Measurements from ENCODE around the gene TTC36.

Gene TTC36

GRCh38 chr11:118531597-118532084, 4.4 kb downstream of the TTC36 start:
- no peak for TF ChIP-seq CTCF (conservative IDR thresholded peaks at IDR 0.05; ENCODE audit: control insufficient read depth, insufficient read depth, low read depth, low read length)
- peak overlapping the region; percentile 40 for H3K4me3 ChIP-seq (ENCODE audit: control insufficient read depth, low read depth, low read length)
- DNase-seq (ENCODE audit: low read depth): no peak

GRCh38 chr11:118532091-118532490, 4.8 kb downstream of the TTC36 start:
- no peak overlapping the region for H3K4me3 ChIP-seq (ENCODE audit: control insufficient read depth, low read depth, low read length)
- DNase-seq (ENCODE audit: low read depth): no peak
- TF ChIP-seq CTCF (conservative IDR thresholded peaks at IDR 0.05; ENCODE audit: control insufficient read depth, insufficient read depth, low read depth, low read length): no peak

GRCh38 chr11:118532852-118533768, 5.8 kb downstream of the TTC36 start:
- no peak for TF ChIP-seq CTCF (conservative IDR thresholded peaks at IDR 0.05; ENCODE audit: control insufficient read depth, insufficient read depth, low read depth, low read length)
- no peak overlapping the region for H3K4me3 ChIP-seq (ENCODE audit: control insufficient read depth, low read depth, low read length)
- DNase-seq (ENCODE audit: low read depth): no peak

- DNase-seq (ENCODE audit: low read depth): no peak
- H3K4me3 ChIP-seq (ENCODE audit: control insufficient read depth, low read depth, low read length): no peak overlapping the region
- TF ChIP-seq CTCF (conservative IDR thresholded peaks at IDR 0.05; ENCODE audit: control insufficient read depth, insufficient read depth, low read depth, low read length): no peak
Measured at GRCh38 chr11:118533769-118534729, 6.8 kb downstream of the TTC36 start.

GRCh38 chr11:118535261-118535660, 8.0 kb downstream of the TTC36 start:
- H3K4me3 ChIP-seq (ENCODE audit: control insufficient read depth, low read depth, low read length): no peak overlapping the region
- TF ChIP-seq CTCF (conservative IDR thresholded peaks at IDR 0.05; ENCODE audit: control insufficient read depth, insufficient read depth, low read depth, low read length): no peak
- no peak for DNase-seq (ENCODE audit: low read depth)

- no peak for TF ChIP-seq CTCF (conservative IDR thresholded peaks at IDR 0.05; ENCODE audit: control insufficient read depth, insufficient read depth, low read depth, low read length)
- H3K4me3 ChIP-seq (ENCODE audit: control insufficient read depth, low read depth, low read length): no peak overlapping the region
- peak; percentile 35 for DNase-seq (ENCODE audit: low read depth)
Measured at GRCh38 chr11:118536726-118537125, 9.5 kb downstream of the TTC36 start.

Measured in fibroblast of mammary gland (primary cell).